Hepatocyte (in vitro differentiated cells): ENCODE data around the gene ZFC3H1. TPM values are rescaled to one million over a fixed set of nuclear protein-coding genes. Genes with fewer than 3 reads are reported as not detected.
"Not testable (repeated sequence)": the region's sequence is repeated elsewhere in the genome, so short reads cannot be mapped to it uniquely, and the experiment has no call there.

ENCODE experiments used
- DNase-seq: peaks from one replicate; pipeline ENCODE4 v3.0.0-alpha.2; 2016; ENCODE audit warnings: low spot score
- H2AFZ ChIP-seq: fragments of 200-600 bp; sonication (generic); 2 replicates; pipeline ENCODE4 v1.6.0; 2016; ENCODE audit warnings: antibody characterized with exemption, mild to moderate bottlenecking
- H3K27ac ChIP-seq: fragments of 200-600 bp; sonication (generic); 2 replicates; pipeline ENCODE4 v1.5.1; 2016; ENCODE audit warnings: mild to moderate bottlenecking
- H3K27me3 ChIP-seq: fragments of 200-600 bp; sonication (generic); 2 replicates; pipeline ENCODE4 v1.6.1; 2016
- H3K36me3 ChIP-seq: fragments of 200-600 bp; sonication (generic); replicated peaks from 2 replicates; pipeline ENCODE4 v1.5.1; 2016; ENCODE audit warnings: low read depth; ENCODE audit not compliant: insufficient read depth
- H3K4me1 ChIP-seq: fragments of 200-600 bp; sonication (generic); 2 replicates; pipeline ENCODE4 v1.5.1; 2016; ENCODE audit warnings: mild to moderate bottlenecking, moderate library complexity; ENCODE audit not compliant: insufficient read depth
- H3K4me2 ChIP-seq: fragments of 200-600 bp; sonication (generic); 2 replicates; pipeline ENCODE4 v1.6.0; 2016
- H3K4me3 ChIP-seq: fragments of 200-600 bp; sonication (generic); 2 replicates; pipeline ENCODE4 v1.5.1; 2016; ENCODE audit warnings: mild to moderate bottlenecking
- H3K79me2 ChIP-seq: fragments of 200-600 bp; sonication (generic); 2 replicates; pipeline ENCODE4 v1.6.0; 2017; ENCODE audit warnings: mild to moderate bottlenecking
- H3K9me2 ChIP-seq: fragments of 200-600 bp; sonication (generic); replicated peaks from 2 replicates; pipeline ENCODE4 v1.6.0; 2017; ENCODE audit warnings: mild to moderate bottlenecking; ENCODE audit not compliant: insufficient read depth
- H3K9me3 ChIP-seq: fragments of 200-600 bp; sonication (generic); 2 replicates; pipeline ENCODE4 v1.5.1; 2016; ENCODE audit warnings: low read depth, mild to moderate bottlenecking
- H4K20me1 ChIP-seq: fragments of 200-600 bp; sonication (generic); 2 replicates; pipeline ENCODE4 v1.6.0; 2016; ENCODE audit warnings: mild to moderate bottlenecking; ENCODE audit not compliant: insufficient read depth, poor library complexity, severe bottlenecking
- EZH2 ChIP-seq: fragments of 200-600 bp; sonication (generic); IDR thresholded peaks from 2 replicates; pipeline ENCODE4 v1.6.1; 2016; ENCODE audit warnings: antibody characterized with exemption, mild to moderate bottlenecking, borderline replicate concordance
- EZH2phosphoT487 ChIP-seq: fragments of 200-600 bp; sonication (generic); IDR thresholded peaks from one replicate; pipeline ENCODE4 v1.6.1; 2018; ENCODE audit warnings: antibody characterized with exemption, mild to moderate bottlenecking, low read depth, moderate library complexity; ENCODE audit not compliant: unreplicated experiment, severe bottlenecking
- WGBS: methylation state at CpG from one replicate; pipeline ENCODE4 v1.1.6; 2016; ENCODE audit warnings: low lambda C conversion rate; ENCODE audit errors: missing lambda C conversion rate; 5-methylcytosine and 5-hydroxymethylcytosine counted together
- polyA plus RNA-seq: library from polyadenylated mRNA; unstranded; fragments of >200 nt; fragmentation: Nextera tagmentation; extraction: Ambion mirVana; gene quantifications from 2 replicates; pipeline ENCODE4 v1.2.1, GENCODE V29; 2016
- total RNA-seq: library from RNA; depleted of rRNA; stranded (reverse); fragments of >200 nt; gene quantifications from 2 replicates; pipeline ENCODE4 v1.2.3, GENCODE V29; 2014
- TF ChIP-seq, protein P1 (sequence below): fragments of 200-600 bp; sonication (generic); IDR thresholded peaks from 2 replicates; pipeline ENCODE4 v1.5.1; 2016; ENCODE audit warnings: antibody characterized with exemption, mild to moderate bottlenecking; ENCODE audit not compliant: poor library complexity

Gene ZFC3H1
- total and polyA plus RNA-seq, 2 experiments from 2014 or later: 28.0 to 48.6 TPM

DNA sequence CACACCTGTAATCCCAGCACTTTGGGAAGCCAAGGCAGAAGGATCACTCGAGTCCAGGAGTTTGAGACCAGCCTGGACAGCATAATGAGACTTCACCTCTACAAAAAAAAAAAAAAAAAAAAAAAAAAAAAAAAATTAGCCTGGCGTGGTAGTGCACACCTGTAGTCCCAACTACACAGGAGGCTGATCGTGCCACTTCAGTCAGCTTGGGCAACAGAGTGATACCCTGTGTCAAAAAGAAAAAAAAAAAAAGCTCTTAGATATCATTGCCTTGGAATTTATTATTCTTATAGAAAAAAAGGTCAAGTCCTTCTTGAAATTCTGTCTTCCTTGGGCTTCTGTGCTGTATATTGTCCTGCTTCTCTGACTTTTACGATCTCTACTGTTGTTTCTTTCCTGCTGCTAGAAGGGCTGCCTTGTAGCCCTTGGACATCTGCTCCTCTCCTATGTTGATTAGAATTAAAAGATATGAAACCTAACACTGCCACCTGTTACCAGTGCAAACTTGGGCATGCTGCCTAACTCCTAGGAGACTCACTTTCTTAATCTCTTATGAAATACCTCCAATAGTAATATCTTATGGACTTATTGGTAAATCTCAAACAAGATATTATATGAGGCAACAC is 28.0 kb upstream of the ZFC3H1 start:
- Histone ChIP-seq H3K79me2 (peaks cover 22% of the 10 kb centered on the region), H4K20me1 (no peaks in the 10 kb centered on the region), H3K4me3 (no peak overlapping the region), H3K4me1 (peaks cover 14% of the 10 kb centered on the region), H2AFZ (no peak overlapping the region), H3K9me2 (no peaks in the 10 kb centered on the region), H3K9me3 (no peaks in the 10 kb centered on the region), H3K36me3 (no peaks in the 10 kb centered on the region), H3K4me2 (no peak overlapping the region), H3K27me3 (no peaks in the 10 kb centered on the region), H3K27ac (no peak overlapping the region)
- WGBS: 91% methylated on average over 4 of the region's 4 CpGs
- DNase-seq: no peak
- TF ChIP-seq EZH2 (no peak), EZH2phosphoT487 (no peak)
- TF ChIP-seq, protein P1, sequence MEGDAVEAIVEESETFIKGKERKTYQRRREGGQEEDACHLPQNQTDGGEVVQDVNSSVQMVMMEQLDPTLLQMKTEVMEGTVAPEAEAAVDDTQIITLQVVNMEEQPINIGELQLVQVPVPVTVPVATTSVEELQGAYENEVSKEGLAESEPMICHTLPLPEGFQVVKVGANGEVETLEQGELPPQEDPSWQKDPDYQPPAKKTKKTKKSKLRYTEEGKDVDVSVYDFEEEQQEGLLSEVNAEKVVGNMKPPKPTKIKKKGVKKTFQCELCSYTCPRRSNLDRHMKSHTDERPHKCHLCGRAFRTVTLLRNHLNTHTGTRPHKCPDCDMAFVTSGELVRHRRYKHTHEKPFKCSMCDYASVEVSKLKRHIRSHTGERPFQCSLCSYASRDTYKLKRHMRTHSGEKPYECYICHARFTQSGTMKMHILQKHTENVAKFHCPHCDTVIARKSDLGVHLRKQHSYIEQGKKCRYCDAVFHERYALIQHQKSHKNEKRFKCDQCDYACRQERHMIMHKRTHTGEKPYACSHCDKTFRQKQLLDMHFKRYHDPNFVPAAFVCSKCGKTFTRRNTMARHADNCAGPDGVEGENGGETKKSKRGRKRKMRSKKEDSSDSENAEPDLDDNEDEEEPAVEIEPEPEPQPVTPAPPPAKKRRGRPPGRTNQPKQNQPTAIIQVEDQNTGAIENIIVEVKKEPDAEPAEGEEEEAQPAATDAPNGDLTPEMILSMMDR: no peak

DNA sequence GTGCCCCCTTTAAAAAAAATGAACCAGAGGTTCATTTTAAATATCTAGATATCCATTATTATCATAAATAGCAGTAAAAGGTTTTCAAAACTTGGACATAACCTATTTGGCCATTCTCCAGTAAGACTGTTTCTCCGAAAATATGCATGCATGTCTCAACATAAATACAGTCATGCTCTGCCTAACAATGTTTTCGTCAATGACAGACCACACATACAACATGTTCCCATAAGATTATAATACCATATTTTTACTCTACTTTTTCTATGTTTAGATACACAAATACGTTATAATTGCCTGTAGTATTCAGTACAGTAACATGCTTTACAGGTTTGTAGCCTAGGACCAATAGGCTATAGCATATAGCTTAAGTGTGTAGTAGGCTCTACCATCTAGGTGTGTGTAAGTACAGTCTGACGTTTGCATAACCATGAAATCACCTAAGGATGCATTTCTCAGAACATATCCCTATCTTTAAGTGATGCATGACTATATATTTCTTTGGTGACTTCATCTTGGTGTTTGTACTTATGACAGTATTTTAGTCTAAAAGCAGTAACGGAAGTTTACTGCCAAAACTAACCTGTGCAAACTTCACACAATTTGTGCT is 25.4 kb upstream of the ZFC3H1 start:
- Histone ChIP-seq H3K4me1 (peaks cover 14% of the 10 kb centered on the region), H3K36me3 (no peaks in the 10 kb centered on the region), H3K27me3 (no peaks in the 10 kb centered on the region), H3K79me2 (peaks cover 22% of the 10 kb centered on the region), H2AFZ (no peak overlapping the region), H3K4me2 (peak overlapping the region; percentile 85), H3K9me3 (no peaks in the 10 kb centered on the region), H3K9me2 (no peaks in the 10 kb centered on the region), H3K4me3 (no peak overlapping the region), H4K20me1 (no peaks in the 10 kb centered on the region), H3K27ac (no peak overlapping the region)
- no peak for DNase-seq
- TF ChIP-seq EZH2phosphoT487 (no peak), EZH2 (no peak)
- TF ChIP-seq, protein P1: no peak
- WGBS: 82% methylated on average over 5 of the region's 5 CpGs

DNA sequence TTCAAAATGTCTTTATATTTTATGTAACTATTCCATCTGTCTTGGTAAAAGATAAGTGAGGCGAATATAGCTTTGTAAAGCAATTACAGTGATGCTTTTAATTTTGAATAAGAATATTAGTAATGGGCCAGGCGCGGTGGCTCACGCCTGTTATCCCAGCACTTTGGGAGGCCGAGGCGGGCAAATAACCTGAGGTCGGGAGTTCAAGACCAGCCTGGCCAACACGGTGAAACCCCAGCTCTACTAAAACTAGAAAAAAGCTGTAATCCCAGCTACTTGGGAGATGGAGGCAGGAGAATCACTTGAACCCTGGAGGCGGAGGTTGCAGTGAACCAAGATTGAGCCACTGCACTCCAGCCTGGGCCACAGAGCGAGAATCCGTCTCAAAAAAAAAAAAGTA is 23.5 kb upstream of the ZFC3H1 start:
- not testable (repeated sequence) for H3K36me3 ChIP-seq, H3K9me3 ChIP-seq, DNase-seq, H3K27me3 ChIP-seq, H3K9me2 ChIP-seq, H4K20me1 ChIP-seq
- Histone ChIP-seq H3K27ac (peak overlapping the region; percentile 82), H3K79me2 (peaks cover 22% of the 10 kb centered on the region), H3K4me1 (peaks cover 14% of the 10 kb centered on the region), H2AFZ (peak overlapping the region; percentile 83), H3K4me3 (peak overlapping the region; percentile 50), H3K4me2 (peak overlapping the region; percentile 85)
- 84% methylated on average over 11 of the region's 11 CpGs for WGBS

DNA sequence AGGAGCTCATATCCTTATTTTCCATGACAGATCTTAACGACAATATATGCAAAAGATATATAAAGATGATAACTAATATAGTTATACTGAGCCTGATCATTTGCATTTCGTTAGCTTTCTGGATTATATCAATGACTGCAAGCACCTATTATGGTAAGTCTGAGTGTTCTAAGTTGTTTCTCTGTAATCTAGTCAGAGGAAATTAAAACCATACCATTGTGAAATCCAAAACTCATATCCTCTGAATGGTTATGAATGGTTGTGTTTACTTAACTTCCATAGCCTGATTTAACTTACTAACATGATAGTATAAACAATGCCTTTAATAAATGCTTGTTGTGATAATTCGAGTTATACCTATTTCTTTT is 23.0 kb upstream of the ZFC3H1 start:
- peaks cover 14% of the 10 kb centered on the region for H3K4me1 ChIP-seq
- no peaks in the 10 kb centered on the region for H4K20me1 ChIP-seq
- H3K27ac ChIP-seq: peak overlapping the region; percentile 82
- peak overlapping the region; percentile 85 for H3K4me2 ChIP-seq
- peak overlapping the region; percentile 83 for H2AFZ ChIP-seq
- 7% methylated on average over 3 of the region's 3 CpGs for WGBS
- H3K9me3 ChIP-seq: no peaks in the 10 kb centered on the region
- no peaks in the 10 kb centered on the region for H3K36me3 ChIP-seq
- peaks cover 22% of the 10 kb centered on the region for H3K79me2 ChIP-seq
- no peaks in the 10 kb centered on the region for H3K9me2 ChIP-seq
- H3K27me3 ChIP-seq: no peaks in the 10 kb centered on the region
- peak overlapping the region; percentile 50 for H3K4me3 ChIP-seq
- DNase-seq: no peak
- TF ChIP-seq EZH2: no peak
- TF ChIP-seq, protein P1: no peak
- TF ChIP-seq EZH2phosphoT487: no peak
